Trophoblast cell (in vitro differentiated cells and primary cell): ENCODE data around the gene TADA2B.

Experiments used
- DNase-seq, 2 donors: peaks; one replicate each; pipeline ENCODE4 v3.0.0-alpha.2; 2016
- H2AFZ ChIP-seq: 2 replicates; pipeline ENCODE4 v1.6.1; 2013; ENCODE audit warnings: low read length, moderate library complexity, mild to moderate bottlenecking; ENCODE audit not compliant: insufficient read depth, poor library complexity
- H2AK5ac ChIP-seq: 2 replicates; pipeline ENCODE4 v1.6.1; 2013; ENCODE audit warnings: mild to moderate bottlenecking, low read length
- H2BK120ac ChIP-seq: 2 replicates; pipeline ENCODE4 v1.6.1; 2013; ENCODE audit warnings: low read length, mild to moderate bottlenecking, moderate library complexity; ENCODE audit not compliant: insufficient read depth, poor library complexity
- H2BK12ac ChIP-seq: 2 replicates; pipeline ENCODE4 v1.6.1; 2013; ENCODE audit warnings: mild to moderate bottlenecking, low read length, moderate library complexity
- H2BK5ac ChIP-seq: 2 replicates; pipeline ENCODE4 v1.6.1; 2013; ENCODE audit warnings: low read length, low read depth, moderate library complexity, mild to moderate bottlenecking; ENCODE audit not compliant: poor library complexity
- H3K14ac ChIP-seq: 2 replicates; pipeline ENCODE4 v1.6.1; 2013; ENCODE audit warnings: mild to moderate bottlenecking, low read length
- H3K18ac ChIP-seq: 2 replicates; pipeline ENCODE4 v1.6.1; 2013; ENCODE audit warnings: mild to moderate bottlenecking, low read length
- H3K23ac ChIP-seq: 2 replicates; pipeline ENCODE4 v1.6.1; 2013; ENCODE audit warnings: low read length
- H3K27ac ChIP-seq: 2 replicates; pipeline ENCODE4 v1.5.1; 2013; ENCODE audit warnings: low read depth, mild to moderate bottlenecking, inconsistent platforms, low read length, moderate library complexity
- H3K27me3 ChIP-seq: 2 replicates; pipeline ENCODE4 v1.6.1; 2013; ENCODE audit warnings: inconsistent platforms, mild to moderate bottlenecking, low read length, moderate library complexity; ENCODE audit not compliant: insufficient read depth
- H3K36me3 ChIP-seq, 2 experiments: 1 replicate in 1 of 2; 2 replicates in 1 of 2; pipeline ENCODE4 v1.6.1; 2013; ENCODE audit warnings: low read length in 2 of 2, mild to moderate bottlenecking in 2 of 2, moderate library complexity in 1 of 2; ENCODE audit not compliant: insufficient read depth in 2 of 2, control insufficient read depth in 1 of 2
- H3K4ac ChIP-seq: 2 replicates; pipeline ENCODE4 v1.6.1; 2013; ENCODE audit warnings: low read depth, mild to moderate bottlenecking, low read length, moderate library complexity
- H3K4me1 ChIP-seq, 2 experiments: 1 replicate in 1 of 2; 2 replicates in 1 of 2; pipeline ENCODE4 v1.6.1; 2013; ENCODE audit warnings: low read length in 2 of 2, mild to moderate bottlenecking in 2 of 2, moderate library complexity in 1 of 2; ENCODE audit not compliant: insufficient read depth in 2 of 2, control insufficient read depth in 1 of 2
- H3K4me2 ChIP-seq: 2 replicates; pipeline ENCODE4 v1.6.1; 2013; ENCODE audit warnings: inconsistent platforms, mild to moderate bottlenecking, low read length, moderate library complexity
- H3K4me3 ChIP-seq: 2 replicates; pipeline ENCODE4 v1.5.1; 2013; ENCODE audit warnings: mild to moderate bottlenecking, low read depth, low read length, inconsistent platforms
- H3K79me1 ChIP-seq: one replicate; pipeline ENCODE4 v1.6.1; 2013; ENCODE audit warnings: low read length
- H3K79me2 ChIP-seq: 2 replicates; pipeline ENCODE4 v1.6.1; 2013; ENCODE audit warnings: low read length, mild to moderate bottlenecking; ENCODE audit not compliant: control insufficient read depth, insufficient read depth, poor library complexity
- H3K9ac ChIP-seq: 2 replicates; pipeline ENCODE4 v1.6.1; 2013; ENCODE audit warnings: mild to moderate bottlenecking, low read length
- H3K9me3 ChIP-seq: 2 replicates; pipeline ENCODE4 v1.6.1; 2013; ENCODE audit warnings: low read depth, mild to moderate bottlenecking, control low read depth, inconsistent platforms, low read length; ENCODE audit not compliant: insufficient read depth
- H4K12ac ChIP-seq: 2 replicates; pipeline ENCODE4 v1.6.1; 2013; ENCODE audit warnings: low read depth, mild to moderate bottlenecking, low read length, moderate library complexity
- H4K8ac ChIP-seq: 2 replicates; pipeline ENCODE4 v1.6.1; 2013; ENCODE audit warnings: low read depth, mild to moderate bottlenecking, low read length, moderate library complexity
- H4K91ac ChIP-seq: one replicate; pipeline ENCODE4 v1.6.1; 2013; ENCODE audit warnings: low read depth, mild to moderate bottlenecking, low read length, moderate library complexity
- WGBS: extraction: QIAGEN DNeasy Blood & Tissue Kit; methylation state at CpG from one replicate; pipeline ENCODE4 v1.1.7; 2013; ENCODE audit warnings: missing lambda C conversion rate; ENCODE audit not compliant: insufficient read length, insufficient coverage; ENCODE audit errors: extremely low coverage; 5-methylcytosine and 5-hydroxymethylcytosine counted together

Gene TADA2B

GRCh38 chr4:7103607-7104365, 60.6 kb downstream of the TADA2B start:
- Histone ChIP-seq H2AK5ac (no peak overlapping the region), H3K27me3 (no peaks in the 10 kb centered on the region), H2BK5ac (no peak overlapping the region), H2BK12ac (no peak overlapping the region), H4K91ac (no peak overlapping the region), H3K79me2 (no peaks in the 10 kb centered on the region), H2BK120ac (no peak overlapping the region), H3K36me3 (no peaks in the 10 kb centered on the region), H3K23ac (no peak overlapping the region), H3K4ac (no peak overlapping the region), H3K9me3 (peaks cover 1% of the 10 kb centered on the region), H3K4me1 (peaks cover 3 to 9% of the 10 kb centered on the region in 2 experiments), H4K12ac (no peak overlapping the region), H3K14ac (no peak overlapping the region), H3K4me2 (no peak overlapping the region), H3K9ac (no peak overlapping the region), H3K79me1 (no peaks in the 10 kb centered on the region), H3K27ac (no peak overlapping the region), H2AFZ (no peak overlapping the region), H3K18ac (no peak overlapping the region), H3K4me3 (no peak overlapping the region), H4K8ac (no peak overlapping the region)
- DNase-seq, result no peak
- no CpG with 5 or more reads among the region's 21 CpGs for WGBS

GRCh38 chr4:7104366-7105031, 61.3 kb downstream of the TADA2B start:
- Histone ChIP-seq H2AK5ac (no peak overlapping the region), H3K79me2 (no peaks in the 10 kb centered on the region), H3K4me1 (peaks cover 3 to 9% of the 10 kb centered on the region in 2 experiments), H3K4ac (no peak overlapping the region), H3K4me2 (no peak overlapping the region), H3K27ac (no peak overlapping the region), H2BK5ac (no peak overlapping the region), H4K8ac (no peak overlapping the region), H2BK120ac (no peak overlapping the region), H3K14ac (no peak overlapping the region), H2AFZ (no peak overlapping the region), H3K18ac (no peak overlapping the region), H3K9me3 (peaks cover 1% of the 10 kb centered on the region), H3K23ac (no peak overlapping the region), H3K27me3 (no peaks in the 10 kb centered on the region), H2BK12ac (no peak overlapping the region), H3K9ac (no peak overlapping the region), H4K91ac (no peak overlapping the region), H3K36me3 (no peaks in the 10 kb centered on the region), H3K4me3 (no peak overlapping the region), H3K79me1 (no peaks in the 10 kb centered on the region), H4K12ac (no peak overlapping the region)
- DNase-seq, result no peak
- no CpG with 5 or more reads among the region's 7 CpGs for WGBS

DNA sequence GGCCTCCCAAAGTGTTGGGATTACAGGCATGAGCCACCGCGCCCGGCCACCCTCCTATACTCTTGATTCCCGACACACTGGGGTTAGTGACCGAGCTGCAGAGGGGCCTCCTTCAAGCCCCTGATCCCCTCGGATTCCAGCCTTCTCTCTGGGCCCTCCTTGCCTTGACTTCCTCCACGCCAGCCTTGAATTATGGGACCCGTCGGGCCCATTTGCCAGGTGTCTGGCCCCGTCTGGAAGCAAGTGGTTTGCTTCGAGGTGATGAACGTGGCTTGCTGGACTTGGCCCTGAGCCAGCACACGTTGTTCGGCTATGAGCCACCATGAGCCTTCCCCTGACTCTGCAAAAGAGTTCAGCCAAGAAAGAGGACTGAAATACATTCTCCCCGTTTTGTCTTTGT, 62.1 kb downstream of the TADA2B start:
- H3K27ac ChIP-seq, result no peak overlapping the region
- WGBS, result no CpG with 5 or more reads among the region's 15 CpGs
- no peak overlapping the region for H3K23ac ChIP-seq

GRCh38 chr4:7107166-7107905, 64.2 kb downstream of the TADA2B start:
- Histone ChIP-seq H3K36me3 (no peaks in the 10 kb centered on the region), H3K9ac (no peak overlapping the region), H4K8ac (no peak overlapping the region), H3K9me3 (peaks cover 6% of the 10 kb centered on the region), H3K4me1 (peaks cover under 1 to 8% of the 10 kb centered on the region in 2 experiments), H3K18ac (no peak overlapping the region), H2AFZ (no peak overlapping the region), H2BK120ac (no peak overlapping the region), H4K12ac (no peak overlapping the region), H2BK12ac (no peak overlapping the region), H2AK5ac (no peak overlapping the region), H3K27me3 (no peaks in the 10 kb centered on the region), H3K79me1 (no peaks in the 10 kb centered on the region), H3K4ac (no peak overlapping the region), H3K27ac (no peak overlapping the region), H3K79me2 (no peaks in the 10 kb centered on the region), H2BK5ac (no peak overlapping the region), H3K4me3 (no peak overlapping the region), H3K23ac (no peak overlapping the region), H4K91ac (no peak overlapping the region), H3K4me2 (no peak overlapping the region), H3K14ac (no peak overlapping the region)
- no CpG with 5 or more reads among the region's 11 CpGs for WGBS
- no peak for DNase-seq

More for the DNA sequence above, 62.1 kb downstream of the TADA2B start:
- Histone ChIP-seq H3K14ac (no peak overlapping the region), H3K18ac (no peak overlapping the region), H3K4me2 (no peak overlapping the region), H3K9me3 (peaks cover 1% of the 10 kb centered on the region), H3K4ac (no peak overlapping the region), H3K9ac (no peak overlapping the region), H3K79me2 (no peaks in the 10 kb centered on the region), H4K8ac (no peak overlapping the region), H2AK5ac (no peak overlapping the region), H3K4me3 (no peak overlapping the region), H3K36me3 (no peaks in the 10 kb centered on the region), H3K27me3 (no peaks in the 10 kb centered on the region), H4K12ac (no peak overlapping the region), H2BK5ac (no peak overlapping the region), H2AFZ (no peak overlapping the region), H4K91ac (no peak overlapping the region), H2BK120ac (no peak overlapping the region), H3K4me1 (peaks cover 3 to 9% of the 10 kb centered on the region in 2 experiments), H3K79me1 (no peaks in the 10 kb centered on the region), H2BK12ac (no peak overlapping the region)
- no peak for DNase-seq
